Measurements from ENCODE around the gene CTSZ.

GRCh38 chr20:59015812-59016711 lies 9.0 kb upstream of the CTSZ start:
- TF ChIP-seq POLR2A (IDR thresholded peaks at IDR 0.05) (no peak), CTCF (IDR thresholded peaks at IDR 0.05 in 4 of 5, conservative IDR thresholded peaks at IDR 0.05 in 1 of 5) (no peak)

All from gastrocnemius medialis (tissue), 4 donors.